HEK293 (cell line): Measurements from ENCODE around the gene AKTIP.
A peak's percentile ranks its signal among the peaks of the same experiment; 100 is the strongest.

Source experiments
- CTCF ChIA-PET: fragments of 350-600 bp; formaldehyde crosslinking; extraction: SDS; loops from one replicate; lab custom pipeline; 2021; ENCODE audit warnings: antibody characterized with exemption; lab: Yijun Ruan, JAX
- POLR2A ChIA-PET: fragments of 300-600 bp; formaldehyde crosslinking; extraction: SDS; loops from one replicate; lab custom pipeline; 2020; ENCODE audit warnings: antibody characterized with exemption, inconsistent platforms; lab: Yijun Ruan, JAX
- H3K27ac ChIP-seq: fragments of 200-500 bp; sonication (Bioruptor generic); 2 replicates; pipeline ENCODE4 v1.5.1; 2014; ENCODE audit warnings: low read depth, low read length, control low read depth, inconsistent platforms; ENCODE audit errors: extremely low read depth
- H3K36me3 ChIP-seq, 2 experiments: fragments of 200-500 bp in 1 of 2; sonication (Bioruptor generic) in 1 of 2; 1 replicate in 1 of 2; 2 replicates in 1 of 2; pipeline ENCODE4 v1.5.1; 2014 to 2017; ENCODE audit warnings: inconsistent platforms in 2 of 2, low read length in 2 of 2; ENCODE audit not compliant: control insufficient read depth in 2 of 2, insufficient read depth in 1 of 2
- H3K4me1 ChIP-seq: fragments of 200-500 bp; sonication (Bioruptor generic); 2 replicates; pipeline ENCODE4 v1.5.1; 2014; ENCODE audit warnings: mild to moderate bottlenecking, low read length, inconsistent platforms; ENCODE audit not compliant: control insufficient read depth, insufficient read depth
- H3K4me3 ChIP-seq: 2 replicates; pipeline ENCODE4 v1.5.1; 2011; ENCODE audit warnings: low read depth, mild to moderate bottlenecking, control low read depth, low read length, moderate library complexity
- H3K9me3 ChIP-seq: fragments of 200-500 bp; sonication (Bioruptor generic); 2 replicates; pipeline ENCODE4 v1.5.1; 2014; ENCODE audit warnings: low read depth, low read length, inconsistent platforms; ENCODE audit not compliant: control insufficient read depth, insufficient read depth
- GLI2 ChIP-seq: fragments of 450-650 bp; formaldehyde crosslinking; IDR thresholded peaks from 2 replicates; pipeline ENCODE4; 2017; ENCODE audit warnings: missing biosample characterization, missing genetic modification characterization, low read depth, borderline replicate concordance
- GLIS2 ChIP-seq: fragments of 450-650 bp; formaldehyde crosslinking; IDR thresholded peaks from 2 replicates; pipeline ENCODE4 v1.5.1; 2016; ENCODE audit warnings: missing biosample characterization, missing genetic modification characterization
- KLF16 ChIP-seq: fragments of 450-650 bp; formaldehyde crosslinking; IDR thresholded peaks from 2 replicates; pipeline ENCODE4 v1.5.1; 2017; ENCODE audit warnings: missing biosample characterization, missing genetic modification characterization
- PBX3 ChIP-seq: sonication (generic); formaldehyde crosslinking; IDR thresholded peaks from 2 replicates; pipeline ENCODE4 v1.8.1; 2022; ENCODE audit warnings: mild to moderate bottlenecking, moderate library complexity, missing genetic modification reagents
- RBAK ChIP-seq: fragments of 450-650 bp; formaldehyde crosslinking; IDR thresholded peaks from 2 replicates; pipeline ENCODE4 v1.5.1; 2016; ENCODE audit warnings: missing biosample characterization, missing genetic modification characterization
- ZBTB11 ChIP-seq: fragments of 450-650 bp; formaldehyde crosslinking; conservative IDR thresholded peaks from 2 replicates; pipeline ENCODE4 v1.5.1; 2016; ENCODE audit warnings: low read depth, missing biosample characterization, missing genetic modification characterization
- ZBTB17 ChIP-seq: fragments of 450-650 bp; formaldehyde crosslinking; IDR thresholded peaks from 2 replicates; pipeline ENCODE4 v1.5.1; 2016; ENCODE audit warnings: missing biosample characterization, missing genetic modification characterization
- ZBTB8A ChIP-seq: fragments of 450-650 bp; formaldehyde crosslinking; IDR thresholded peaks from 2 replicates; pipeline ENCODE4 v1.5.1; 2016; ENCODE audit warnings: missing biosample characterization, missing genetic modification characterization
- ZFHX2 ChIP-seq: fragments of 450-650 bp; formaldehyde crosslinking; conservative IDR thresholded peaks from 2 replicates; pipeline ENCODE4 v1.5.1; 2016; ENCODE audit warnings: missing biosample characterization, missing genetic modification characterization
- ZNF157 ChIP-seq: fragments of 450-650 bp; formaldehyde crosslinking; IDR thresholded peaks from 2 replicates; pipeline ENCODE4 v1.5.1; 2016; ENCODE audit warnings: missing biosample characterization, missing genetic modification characterization
- ZNF169 ChIP-seq: fragments of 450-650 bp; formaldehyde crosslinking; IDR thresholded peaks from 2 replicates; pipeline ENCODE4 v1.5.1; 2016; ENCODE audit warnings: missing biosample characterization, missing genetic modification characterization
- ZNF18 ChIP-seq: fragments of 450-650 bp; formaldehyde crosslinking; IDR thresholded peaks from 2 replicates; pipeline ENCODE4 v1.5.1; 2016; ENCODE audit warnings: missing biosample characterization, missing genetic modification characterization
- ZNF266 ChIP-seq: fragments of 450-650 bp; formaldehyde crosslinking; IDR thresholded peaks from 2 replicates; pipeline ENCODE4 v1.5.1; 2016; ENCODE audit warnings: missing biosample characterization, missing genetic modification characterization, low read depth
- ZNF274 ChIP-seq, 2 experiments: fragments of 200-500 bp in 1 of 2; fragments of 450-650 bp in 1 of 2; sonication (Bioruptor generic) in 1 of 2; formaldehyde crosslinking in 1 of 2; IDR thresholded peaks; 2 replicates each; pipeline versions ENCODE4 v1.5.1 to v1.6.1; 2014 to 2016; ENCODE audit warnings: borderline replicate concordance in 1 of 2, inconsistent platforms in 1 of 2, low read length in 1 of 2, missing biosample characterization in 1 of 2, missing genetic modification characterization in 1 of 2
- ZNF404 ChIP-seq: fragments of 450-650 bp; formaldehyde crosslinking; IDR thresholded peaks from 2 replicates; pipeline ENCODE4 v1.5.1; 2017; ENCODE audit warnings: missing biosample characterization, missing genetic modification characterization
- ZNF423 ChIP-seq: fragments of 450-650 bp; formaldehyde crosslinking; IDR thresholded peaks from 2 replicates; pipeline ENCODE4 v1.5.1; 2016; ENCODE audit warnings: missing biosample characterization, missing genetic modification characterization
- ZNF488 ChIP-seq: fragments of 450-650 bp; formaldehyde crosslinking; IDR thresholded peaks from 2 replicates; pipeline ENCODE4 v1.5.1; 2016; ENCODE audit warnings: missing biosample characterization, missing genetic modification characterization
- ZNF561 ChIP-seq: fragments of 450-650 bp; IDR thresholded peaks from 2 replicates; pipeline ENCODE4 v1.5.1; 2018; ENCODE audit warnings: missing biosample characterization, missing genetic modification characterization, borderline replicate concordance
- ZNF571 ChIP-seq: fragments of 450-650 bp; formaldehyde crosslinking; IDR thresholded peaks from 2 replicates; pipeline ENCODE4 v1.5.0; 2017; ENCODE audit warnings: missing biosample characterization, missing genetic modification characterization
- ZNF629 ChIP-seq: fragments of 450-650 bp; formaldehyde crosslinking; IDR thresholded peaks from 2 replicates; pipeline ENCODE4 v1.5.1; 2017; ENCODE audit warnings: missing biosample characterization, missing genetic modification characterization
- ZNF645 ChIP-seq: fragments of 450-650 bp; formaldehyde crosslinking; IDR thresholded peaks from 2 replicates; pipeline ENCODE4; 2016; ENCODE audit warnings: missing biosample characterization, missing genetic modification characterization
- ZNF76 ChIP-seq: fragments of 450-650 bp; formaldehyde crosslinking; IDR thresholded peaks from 2 replicates; pipeline ENCODE4; 2016; ENCODE audit warnings: low read depth, missing biosample characterization, missing genetic modification characterization, borderline replicate concordance
- ZSCAN30 ChIP-seq: fragments of 450-650 bp; IDR thresholded peaks from 2 replicates; pipeline ENCODE4 v1.5.1; 2018; ENCODE audit warnings: missing biosample characterization, mild to moderate bottlenecking, missing genetic modification characterization, moderate library complexity

The AKTIP gene

GRCh38 chr16:53507464-53508179 lies 4.6 kb upstream of the AKTIP start:
- Histone ChIP-seq H3K4me1 (peaks cover 5% of the 10 kb centered on the region), H3K36me3 (no peaks in the 10 kb centered on the region), H3K4me3 (no peak overlapping the region), H3K27ac (no peak overlapping the region), H3K9me3 (no peaks in the 10 kb centered on the region)
- TF ChIP-seq ZNF488 (tag by site-specific recombination) (no peak), ZNF18 (tag by site-specific recombination) (no peak), ZFHX2 (tag by site-specific recombination) (0 out of 2 replicates have a peak, but pooled peaks have one; percentile 21), ZBTB17 (tag by site-specific recombination) (peak; percentile 21; the same call in 1 of the 2 replicates)
- POLR2A ChIA-PET = no interaction called here
- CTCF ChIA-PET = no interaction called here

- H3K27ac ChIP-seq = no peak overlapping the region
- no peak for TF ChIP-seq ZNF571 (tag by site-specific recombination)
- no peak for TF ChIP-seq ZNF157 (tag by site-specific recombination)
- no peak for TF ChIP-seq ZNF274 (IDR thresholded peaks at IDR 0.05; ENCODE audit: low read length)
- TF ChIP-seq ZNF274 (tag by site-specific recombination; IDR thresholded peaks at IDR 0.05; ENCODE audit: borderline replicate concordance) = no peak
- TF ChIP-seq ZSCAN30 (tag by site-specific recombination) = no peak
- no peak for TF ChIP-seq ZBTB8A (tag by site-specific recombination)
- TF ChIP-seq ZNF645 (tag by site-specific recombination) = no peak
- no peak for TF ChIP-seq GLIS2
- TF ChIP-seq, all 188 proteins: peak for 0
- Histone ChIP-seq H3K4me3 (no peak overlapping the region), H3K9me3 (no peaks in the 10 kb centered on the region), H3K36me3 (no peaks in the 10 kb centered on the region), H3K4me1 (peaks cover 16% of the 10 kb centered on the region)
- ChIA-PET POLR2A (no interaction called here), CTCF (interaction anchor here (0.8 kb wide), 1 partner anchor 216 kb away, joined by 3 read pairs; no protein-coding TSS in a partner anchor)
Observed at GRCh38 chr16:53506254-53506653, 3.2 kb upstream of the AKTIP start.

- no peaks in the 10 kb centered on the region for H3K9me3 ChIP-seq
- 0 out of 2 replicates have a peak overlapping the region, but pooled peaks have one; percentile 54 for H3K27ac ChIP-seq
- H3K4me1 ChIP-seq = peaks cover 16% of the 10 kb centered on the region
- POLR2A ChIA-PET = no interaction called here
- CTCF ChIA-PET = no interaction called here
- no peak overlapping the region for H3K4me3 ChIP-seq
- H3K36me3 ChIP-seq = no peaks in the 10 kb centered on the region
- TF ChIP-seq ZBTB11 = no peak
- no peak for TF ChIP-seq ZNF629 (tag by site-specific recombination)
- no peak for TF ChIP-seq ZNF157 (tag by site-specific recombination)
- no peak for TF ChIP-seq ZNF266 (tag by site-specific recombination)
- TF ChIP-seq RBAK (tag by site-specific recombination) = no peak
- TF ChIP-seq ZNF76 = no peak
- TF ChIP-seq ZBTB8A (tag by site-specific recombination) = no peak
- TF ChIP-seq ZNF423 (tag by site-specific recombination) = no peak
- no peak for TF ChIP-seq GLI2 (tag by site-specific recombination)
- no peak for TF ChIP-seq ZNF169
- no peak for TF ChIP-seq ZNF561 (tag by site-specific recombination)
- TF ChIP-seq KLF16 (tag by site-specific recombination) = no peak
- no peak for TF ChIP-seq ZNF404 (tag by site-specific recombination)
- TF ChIP-seq PBX3 (CRISPR knock-in tag) = no peak
Observed at GRCh38 chr16:53504665-53505064, 1.7 kb upstream of the AKTIP start.
